GM10266 (cell line): ENCODE measurements around the gene HLF.

ENCODE experiments used
- DNase-seq: peaks from one replicate; pipeline ENCODE4 v3.0.0; 2012; ENCODE audit errors: extremely low spot score
- CTCF ChIP-seq: IDR thresholded peaks from 2 replicates; pipeline ENCODE4 v1.5.1; 2012; ENCODE audit warnings: mild to moderate bottlenecking, low read depth; ENCODE audit not compliant: control insufficient read depth, insufficient read depth; ENCODE audit errors: missing control alignments

Gene HLF

GRCh38 chr17:55292094-55292493 is 27.3 kb downstream of the HLF start:
- DNase-seq, result no peak
- TF ChIP-seq CTCF, result no peak

GRCh38 chr17:55294042-55294751 is 29.4 kb downstream of the HLF start:
- no peak for DNase-seq
- TF ChIP-seq CTCF, result no peak

GRCh38 chr17:55295411-55296170 is 30.8 kb downstream of the HLF start:
- DNase-seq, result peak; percentile 67
- peak; percentile 82 for TF ChIP-seq CTCF

- TF ChIP-seq CTCF, result no peak
- DNase-seq, result no peak
Observed at GRCh38 chr17:55296171-55296695, 31.5 kb downstream of the HLF start.

GRCh38 chr17:55296699-55297098 is 31.9 kb downstream of the HLF start:
- no peak for DNase-seq
- TF ChIP-seq CTCF, result no peak

GRCh38 chr17:55298111-55298730 is 33.5 kb downstream of the HLF start:
- no peak for TF ChIP-seq CTCF
- DNase-seq, result no peak
